HepG2 (cell line): ENCODE results near the gene ARL2. TPM values are rescaled to one million over a fixed set of nuclear protein-coding genes. Genes with fewer than 3 reads are reported as not detected.

Experiments used
- ATAC-seq: fragments of 200-7000 bp; cut with Tn5 transposase; 3 replicates; pipeline ENCODE4 v1.9.1; 2020; ENCODE audit warnings: mild to moderate bottlenecking, moderate library complexity
- BruUV-seq: library from RNA; stranded (reverse); fragments of 400-500 nt; replicated peaks from 2 replicates; lab custom pipeline; 2021; lab: Mats Ljungman, UMichigan
- CTCF ChIA-PET: fragments of 300-600 bp; formaldehyde crosslinking; extraction: SDS; loops from one replicate; lab custom pipeline; 2021; ENCODE audit warnings: low total read pairs, inconsistent platforms, low intra/inter-chr PET ratio; lab: Yijun Ruan, JAX
- POLR2A ChIA-PET: fragments of 350-600 bp; sonication (Branson Sonifier 250); formaldehyde crosslinking; loops from one replicate; lab custom pipeline; 2020; ENCODE audit warnings: antibody characterized with exemption, inconsistent platforms; lab: Yijun Ruan, JAX
- DNase-seq: peaks from one replicate; pipeline ENCODE4 v3.0.0-alpha.2; 2015; ENCODE audit warnings: low spot score
- FAIRE-seq: peaks from 3 replicates; lab custom pipeline; 2011; peaks lifted over from hg19 to GRCh38; lab: Jason Lieb, UNC
- H2AFZ ChIP-seq: one replicate; pipeline ENCODE4 v1.6.1; 2011; ENCODE audit warnings: low read length, inconsistent platforms
- H3K27ac ChIP-seq: fragments of 300-600 bp; 3 replicates; pipeline ENCODE4 v1.8.0; 2011; ENCODE audit warnings: mixed run types, mild to moderate bottlenecking, mixed read lengths, low read length, inconsistent platforms; ENCODE audit not compliant: insufficient read depth; ENCODE audit errors: extremely low read length
- H3K27me3 ChIP-seq, 2 experiments: fragments of 200-600 bp in 1 of 2; 2 replicates in 1 of 2; 3 replicates in 1 of 2; pipeline versions ENCODE4 v1.6.0 to v1.8.0; 2011; ENCODE audit warnings: low read length in 2 of 2, mild to moderate bottlenecking in 2 of 2, moderate library complexity in 2 of 2, inconsistent platforms in 1 of 2; ENCODE audit not compliant: insufficient read depth in 2 of 2, control insufficient read depth in 1 of 2
- H3K36me3 ChIP-seq, 2 experiments: fragments of 200-600 bp in 1 of 2; replicated peaks in 1 of 2; 2 replicates in 1 of 2; 3 replicates in 1 of 2; pipeline versions ENCODE4 v1.5.1 to v1.8.0; 2011; ENCODE audit warnings: low read length in 2 of 2, inconsistent platforms in 1 of 2; ENCODE audit not compliant: insufficient read depth in 2 of 2, control insufficient read depth in 1 of 2
- H3K4me1 ChIP-seq: 2 replicates; pipeline ENCODE4 v1.5.1; 2012; ENCODE audit warnings: low read length, inconsistent platforms; ENCODE audit not compliant: insufficient read depth
- H3K4me2 ChIP-seq: 2 replicates; pipeline ENCODE4 v1.6.0; 2011; ENCODE audit warnings: low read depth, low read length, inconsistent platforms
- H3K4me3 ChIP-seq, 3 experiments: fragments of 200-600 bp in 1 of 3; sonication (generic), shearing (Covaris generic) in 1 of 3; replicated peaks in 1 of 3; 2 replicates each; pipeline ENCODE4 v1.5.1; 2011 to 2016; ENCODE audit warnings: low read length in 3 of 3, inconsistent platforms in 2 of 3, low read depth in 2 of 3, mild to moderate bottlenecking in 2 of 3, control low read depth in 1 of 3, mixed read lengths in 1 of 3; ENCODE audit not compliant: insufficient read depth in 1 of 3
- H3K79me2 ChIP-seq: one replicate; pipeline ENCODE4 v1.6.1; 2011; ENCODE audit warnings: low read length, inconsistent platforms; ENCODE audit not compliant: insufficient read depth
- H3K9ac ChIP-seq: 2 replicates; pipeline ENCODE4 v1.6.0; 2011; ENCODE audit warnings: mild to moderate bottlenecking, low read depth, low read length, inconsistent platforms; ENCODE audit not compliant: insufficient read depth
- H3K9me3 ChIP-seq: 2 replicates; pipeline ENCODE4 v1.5.1; 2012; ENCODE audit warnings: mild to moderate bottlenecking, low read length
- H4K20me1 ChIP-seq: 2 replicates; pipeline ENCODE4 v1.6.0; 2011; ENCODE audit warnings: inconsistent platforms, mild to moderate bottlenecking, low read length, moderate library complexity; ENCODE audit not compliant: insufficient read depth
- GABPB1 ChIP-seq: IDR thresholded peaks from 2 replicates; pipeline ENCODE4 v1.6.1; 2016; ENCODE audit warnings: mild to moderate bottlenecking, missing genetic modification reagents, moderate library complexity, missing compliant biosample characterization
- JUN ChIP-seq: sonication (generic); formaldehyde crosslinking; IDR thresholded peaks from 2 replicates; pipeline ENCODE4 v1.4.0; 2020; ENCODE audit warnings: mild to moderate bottlenecking, missing genetic modification reagents
- RFXAP ChIP-seq: sonication (generic); formaldehyde crosslinking; IDR thresholded peaks from 2 replicates; pipeline ENCODE4 v1.4.0; 2020; ENCODE audit warnings: missing genetic modification reagents, borderline replicate concordance
- SNAI1 ChIP-seq: sonication (generic); formaldehyde crosslinking; IDR thresholded peaks from 2 replicates; pipeline ENCODE4 v1.5.0; 2020; ENCODE audit warnings: mild to moderate bottlenecking, missing genetic modification reagents, borderline replicate concordance
- ZFP62 ChIP-seq: sonication (generic); formaldehyde crosslinking; IDR thresholded peaks from 2 replicates; pipeline ENCODE4 v1.4.0; 2020; ENCODE audit warnings: missing genetic modification reagents
- ZNF138 ChIP-seq: sonication (generic); formaldehyde crosslinking; IDR thresholded peaks from 2 replicates; pipeline ENCODE4 v1.5.0; 2020; ENCODE audit warnings: mild to moderate bottlenecking, low read depth, missing genetic modification reagents
- ZNF225 ChIP-seq: sonication (generic); formaldehyde crosslinking; IDR thresholded peaks from 2 replicates; pipeline ENCODE4 v1.4.0; 2020; ENCODE audit warnings: mild to moderate bottlenecking, missing genetic modification reagents
- ZNF253 ChIP-seq: sonication (generic); formaldehyde crosslinking; IDR thresholded peaks from 2 replicates; pipeline ENCODE4 v1.8.0; 2022; ENCODE audit warnings: mild to moderate bottlenecking, missing genetic modification reagents, borderline replicate concordance
- ZNF296 ChIP-seq: sonication (generic); formaldehyde crosslinking; conservative IDR thresholded peaks from 2 replicates; pipeline ENCODE4 v1.5.0; 2020; ENCODE audit warnings: mild to moderate bottlenecking, missing genetic modification reagents
- ZNF558 ChIP-seq: sonication (generic); formaldehyde crosslinking; IDR thresholded peaks from 2 replicates; pipeline ENCODE4 v1.9.0; 2022; ENCODE audit warnings: mild to moderate bottlenecking, missing genetic modification reagents, borderline replicate concordance
- ZNF766 ChIP-seq: sonication (generic); formaldehyde crosslinking; IDR thresholded peaks from 2 replicates; pipeline ENCODE4 v1.5.0; 2020; ENCODE audit warnings: missing genetic modification reagents, borderline replicate concordance
- WGBS: methylation state at CpG from one replicate; pipeline ENCODE4 v1.1.6; 2017; ENCODE audit warnings: low lambda C conversion rate; 5-methylcytosine and 5-hydroxymethylcytosine counted together
- in situ Hi-C: cut with HindIII; loops from 2 replicates; pipeline ENCODE4 v1.10.0; 2017; ENCODE audit warnings: low pct_unique_long_range_greater_than_20kb; ENCODE audit not compliant: extremely low pct_ligation_motif_present
- intact Hi-C: fragments of 100-400 bp; cut with micrococcal nuclease; formaldehyde crosslinking; loops from one replicate; pipeline ENCODE4 v1.10.0; 2022; ENCODE audit not compliant: unreplicated experiment
- polyA plus RNA-seq, 8 experiments: library from polyadenylated mRNA; depleted of rRNA in 3 of 8; stranded (reverse) in 7 of 8; unstranded in 1 of 8; fragments of >200 nt; fragmentation: Illumina TruSeq in 4 of 8; extraction: Trizol in 4 of 8; gene quantifications; 2 replicates each; pipeline versions ENCODE4 v1.2.1 to v1.2.3, GENCODE V29; 2011 to 2016; ENCODE audit warnings: low read depth in 4 of 8, missing spikeins in 1 of 8, mixed read lengths in 1 of 8; ENCODE audit not compliant: insufficient read depth in 1 of 8
- total RNA-seq, 5 experiments: library from RNA; depleted of rRNA; stranded (reverse); fragments of >200 nt; fragmentation: Illumina TruSeq; extraction: Trizol; gene quantifications; 2 replicates each; pipeline ENCODE4 v1.2.3, GENCODE V29; 2016; ENCODE audit warnings: low read depth in 1 of 5

The ARL2 gene
- total and polyA plus RNA-seq, 2 of the 13 experiments (the other 11 are each of a cell fraction or from before 2014, with no cell fraction given) = 82.9 to 84.4 TPM

DNA sequence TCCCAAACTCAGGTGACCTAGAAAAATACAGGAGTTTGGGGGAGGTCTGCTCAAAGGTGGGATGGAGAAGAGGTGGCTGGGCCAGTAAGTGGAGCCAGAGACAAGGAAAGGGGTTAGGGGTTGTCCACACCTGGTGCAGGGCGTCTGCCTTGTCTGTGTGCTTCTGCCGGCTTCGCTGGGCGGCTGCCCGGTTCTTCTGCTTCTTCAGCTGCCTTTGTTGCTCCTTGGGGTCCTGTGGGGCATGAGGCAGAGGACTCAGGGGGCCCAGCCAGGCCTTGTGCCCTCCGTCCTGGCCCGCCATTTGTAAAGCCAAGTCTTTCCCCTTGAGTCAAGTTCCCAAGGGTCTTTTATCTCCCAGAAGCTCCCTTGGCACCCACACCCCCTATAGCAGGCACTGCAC is 19.6 kb upstream of the ARL2 start:
- WGBS = 91% methylated on average over 7 of the region's 7 CpGs
- Histone ChIP-seq H4K20me1 (no peaks in the 10 kb centered on the region), H3K4me2 (no peak overlapping the region), H3K4me3 (no peak overlapping the region), H3K4me1 (peaks cover 50% of the 10 kb centered on the region), H3K79me2 (no peaks in the 10 kb centered on the region), H3K36me3 (no peaks in the 10 kb centered on the region; a peak in 1 of 5 replicates), H3K9me3 (no peaks in the 10 kb centered on the region), H3K27ac (no peak overlapping the region), H2AFZ (no peak overlapping the region), H3K27me3 (no peaks in the 10 kb centered on the region; a peak in 1 of 5 replicates), H3K9ac (no peak overlapping the region)
- ChIA-PET POLR2A (no interaction called here), CTCF (no interaction called here)
- in situ Hi-C loops (no loop called here), intact Hi-C loops (no loop called here)
- ATAC-seq = no peak
- no peak for DNase-seq
- no TSS peak for BruUV-seq
- TF ChIP-seq ZNF296 (CRISPR knock-in tag) = no peak
- no peak for TF ChIP-seq ZNF253 (CRISPR knock-in tag)
- no peak for TF ChIP-seq ZNF225 (CRISPR knock-in tag)
- no peak for TF ChIP-seq RFXAP (CRISPR knock-in tag)
- no peak for TF ChIP-seq ZNF138 (CRISPR knock-in tag)
- TF ChIP-seq ZNF766 = no peak
- no peak for TF ChIP-seq GABPB1 (CRISPR knock-in tag)
- TF ChIP-seq ZFP62 = no peak
- TF ChIP-seq JUN (CRISPR knock-in tag) = no peak
- no peak for TF ChIP-seq ZNF558 (CRISPR knock-in tag)
- no peak for TF ChIP-seq SNAI1 (CRISPR knock-in tag)
- no peak for FAIRE-seq
